H1 (cell line): ENCODE measurements around the gene MROH7. TPM values are rescaled to one million over a fixed set of nuclear protein-coding genes. Genes with fewer than 3 reads are reported as not detected.

ENCODE experiments used
- CTCF ChIA-PET: fragments of 300-600 bp; sonication (Branson Sonifier 250); formaldehyde crosslinking; loops from one replicate; lab custom pipeline; 2021; ENCODE audit not compliant: partially characterized antibody; lab: Charles Lee
- POLR2A ChIA-PET: fragments of 300-600 bp; sonication (Branson Sonifier 250); formaldehyde crosslinking; loops from one replicate; lab custom pipeline; 2021; ENCODE audit warnings: inconsistent platforms; ENCODE audit not compliant: partially characterized antibody; lab: Charles Lee
- DNase-seq, 2 experiments: peaks; one replicate each; pipeline versions ENCODE4 v3.0.0 to v3.0.0-alpha.2; 2010 to 2022; ENCODE audit warnings: low spot score in 2 of 2, low read depth in 1 of 2, mixed read lengths in 1 of 2
- FAIRE-seq: peaks from 2 replicates; lab custom pipeline; 2011; peaks lifted over from hg19 to GRCh38; lab: Jason Lieb, UNC
- H2AFZ ChIP-seq: 2 replicates; pipeline ENCODE4 v1.8.1; 2012; ENCODE audit warnings: low read length, inconsistent platforms
- H2AK5ac ChIP-seq: 2 replicates; pipeline ENCODE4 v1.6.1; 2013; ENCODE audit warnings: low read depth, low read length
- H2BK120ac ChIP-seq: replicated peaks from 2 replicates; pipeline ENCODE3; 2013; ENCODE audit warnings: low read depth, low read length, inconsistent platforms
- H2BK12ac ChIP-seq: 2 replicates; pipeline ENCODE4 v1.6.1; 2013; ENCODE audit warnings: low read depth, low read length
- H2BK15ac ChIP-seq: 2 replicates; pipeline ENCODE4 v1.6.1; 2013; ENCODE audit warnings: low read length
- H2BK20ac ChIP-seq: 2 replicates; pipeline ENCODE4 v1.6.1; 2013; ENCODE audit warnings: low read length
- H2BK5ac ChIP-seq: 2 replicates; pipeline ENCODE4 v1.6.1; 2013; ENCODE audit warnings: low read depth, low read length
- H3K14ac ChIP-seq: 2 replicates; pipeline ENCODE4 v1.6.1; 2013; ENCODE audit warnings: inconsistent platforms; ENCODE audit not compliant: insufficient read length
- H3K18ac ChIP-seq: 2 replicates; pipeline ENCODE4 v1.6.1; 2013; ENCODE audit warnings: low read length; ENCODE audit errors: extremely low read depth
- H3K23ac ChIP-seq: 2 replicates; pipeline ENCODE4 v1.6.1; 2013; ENCODE audit warnings: inconsistent platforms; ENCODE audit not compliant: insufficient read length
- H3K23me2 ChIP-seq: 2 replicates; pipeline ENCODE4 v1.6.1; 2013; ENCODE audit warnings: low read depth, low read length
- H3K27ac ChIP-seq: 2 replicates; pipeline ENCODE4 v1.6.1; 2011; ENCODE audit warnings: low read depth, low read length, inconsistent platforms
- H3K27me3 ChIP-seq, 4 experiments: replicated peaks in 1 of 4; 1 replicate in 1 of 4; 2 replicates in 3 of 4; pipeline versions ENCODE4 v1.6.1 to v1.8.1; 2011 to 2013; ENCODE audit warnings: low read length in 3 of 4, mild to moderate bottlenecking in 3 of 4, inconsistent platforms in 2 of 4, mixed read lengths in 2 of 4, moderate library complexity in 1 of 4; ENCODE audit not compliant: control insufficient read depth in 3 of 4, insufficient read depth in 3 of 4; ENCODE audit errors: extremely low read depth in 1 of 4
- H3K36me3 ChIP-seq, 4 experiments: 2 replicates each; pipeline versions ENCODE4 v1.6.1 to v1.8.1; 2011 to 2013; ENCODE audit warnings: mild to moderate bottlenecking in 4 of 4, low read length in 3 of 4, moderate library complexity in 2 of 4, control low read depth in 1 of 4, inconsistent platforms in 1 of 4; ENCODE audit not compliant: insufficient read depth in 4 of 4, control insufficient read depth in 2 of 4
- H3K4ac ChIP-seq: replicated peaks from 2 replicates; pipeline ENCODE3; 2013; ENCODE audit warnings: low read length, low read depth, mixed read lengths, inconsistent platforms; ENCODE audit not compliant: insufficient read length
- H3K4me1 ChIP-seq, 4 experiments: replicated peaks in 1 of 4; 1 replicate in 1 of 4; 2 replicates in 3 of 4; pipeline versions ENCODE4 v1.6.1 to v1.8.1; 2011 to 2013; ENCODE audit warnings: low read length in 3 of 4, inconsistent platforms in 2 of 4, mixed read lengths in 1 of 4; ENCODE audit not compliant: insufficient read depth in 4 of 4, control insufficient read depth in 3 of 4
- H3K4me2 ChIP-seq, 2 experiments: 2 replicates each; pipeline versions ENCODE4 v1.6.1 to v1.8.1; 2011 to 2013; ENCODE audit warnings: low read depth in 2 of 2, low read length in 2 of 2, control low read depth in 1 of 2, inconsistent platforms in 1 of 2, mild to moderate bottlenecking in 1 of 2; ENCODE audit not compliant: insufficient read depth in 1 of 2
- H3K4me3 ChIP-seq, 4 experiments: fragments of 200-600, 300-600 bp in 1 of 4; sonication (generic), shearing (Covaris generic), sonication (Bioruptor Twin) in 1 of 4; 2 replicates each; pipeline versions ENCODE4 v1.5.1 to v1.8.1; 2011 to 2016; ENCODE audit warnings: low read length in 4 of 4, low read depth in 3 of 4, control low read depth in 2 of 4, inconsistent platforms in 2 of 4, mild to moderate bottlenecking in 2 of 4, mixed read lengths in 1 of 4, moderate library complexity in 1 of 4; ENCODE audit not compliant: insufficient read depth in 2 of 4; ENCODE audit errors: extremely low read depth in 1 of 4
- H3K56ac ChIP-seq: replicated peaks from 2 replicates; pipeline ENCODE3; 2013; ENCODE audit warnings: low read depth, mild to moderate bottlenecking, mixed read lengths, low read length, inconsistent platforms; ENCODE audit not compliant: insufficient read length
- H3K79me1 ChIP-seq: 2 replicates; pipeline ENCODE4 v1.6.1; 2013; ENCODE audit warnings: low read depth, low read length, control low read depth
- H3K79me2 ChIP-seq, 2 experiments: 2 replicates each; pipeline versions ENCODE4 v1.6.1 to v1.8.1; 2012 to 2013; ENCODE audit warnings: low read length in 2 of 2, mild to moderate bottlenecking in 2 of 2, inconsistent platforms in 1 of 2; ENCODE audit not compliant: insufficient read depth in 2 of 2, control insufficient read depth in 1 of 2
- H3K9ac ChIP-seq, 4 experiments: replicated peaks in 1 of 4; 1 replicate in 1 of 4; 2 replicates in 3 of 4; pipeline versions ENCODE4 v1.6.1 to v1.8.1; 2011 to 2013; ENCODE audit warnings: low read depth in 3 of 4, low read length in 3 of 4, control low read depth in 2 of 4, mild to moderate bottlenecking in 2 of 4, moderate library complexity in 2 of 4, inconsistent platforms in 1 of 4; ENCODE audit errors: extremely low read depth in 1 of 4
- H3K9me3 ChIP-seq, 2 experiments: 2 replicates each; pipeline versions ENCODE4 v1.6.1 to v1.8.1; 2012 to 2013; ENCODE audit warnings: mild to moderate bottlenecking in 2 of 2, moderate library complexity in 2 of 2, control low read depth in 1 of 2, inconsistent platforms in 1 of 2, low read depth in 1 of 2, low read length in 1 of 2, mixed read lengths in 1 of 2; ENCODE audit not compliant: insufficient read depth in 2 of 2
- H4K20me1 ChIP-seq, 2 experiments: replicated peaks in 1 of 2; 2 replicates each; pipeline versions ENCODE3 to v1.8.1; 2011 to 2013; ENCODE audit warnings: inconsistent platforms in 2 of 2, low read length in 2 of 2, mild to moderate bottlenecking in 1 of 2; ENCODE audit not compliant: insufficient read depth in 2 of 2, control insufficient read depth in 1 of 2
- H4K5ac ChIP-seq: 2 replicates; pipeline ENCODE4 v1.6.1; 2013; ENCODE audit warnings: low read length, low read depth, mixed read lengths, inconsistent platforms; ENCODE audit not compliant: insufficient read length
- H4K8ac ChIP-seq: 2 replicates; pipeline ENCODE4 v1.8.0; 2013; ENCODE audit warnings: mild to moderate bottlenecking, moderate library complexity, low read length, inconsistent platforms; ENCODE audit not compliant: insufficient read depth; ENCODE audit errors: extremely low read depth
- H4K91ac ChIP-seq: replicated peaks from 2 replicates; pipeline ENCODE3; 2013; ENCODE audit warnings: low read length, mixed read lengths, inconsistent platforms; ENCODE audit not compliant: insufficient read length
- ASH2L ChIP-seq: fragments of 200-600, 300-600 bp; sonication (generic); IDR thresholded peaks from one replicate; pipeline ENCODE4 v1.7.1; 2017; ENCODE audit warnings: low read length
- ATF2 ChIP-seq: IDR thresholded peaks from 2 replicates; pipeline ENCODE4 v1.6.1; 2012; ENCODE audit warnings: low read length, inconsistent platforms
- BACH1 ChIP-seq: IDR thresholded peaks from 2 replicates; pipeline ENCODE4 v1.6.1; 2012; ENCODE audit warnings: low read length, improper control_type of control experiment
- EZH2 ChIP-seq: fragments of 200-600 bp; sonication (generic); IDR thresholded peaks from 2 replicates; pipeline ENCODE4 v1.7.1; 2012; ENCODE audit warnings: low read depth, mild to moderate bottlenecking, moderate library complexity, low read length, inconsistent platforms; ENCODE audit not compliant: severe bottlenecking
- GTF2F1 ChIP-seq: IDR thresholded peaks from 2 replicates; pipeline ENCODE4 v1.6.1; 2012; ENCODE audit warnings: low read depth, low read length, improper control_type of control experiment, borderline replicate concordance
- NANOG ChIP-seq: IDR thresholded peaks from 2 replicates; pipeline ENCODE4 v1.6.1; 2011; ENCODE audit warnings: low read length, low read depth, mild to moderate bottlenecking, inconsistent platforms; ENCODE audit not compliant: insufficient read depth, poor library complexity, severe bottlenecking
- NRF1 ChIP-seq: IDR thresholded peaks from 2 replicates; pipeline ENCODE4 v1.6.1; 2011; ENCODE audit warnings: mild to moderate bottlenecking, low read depth, low read length, improper control_type of control experiment
- SIRT6 ChIP-seq: IDR thresholded peaks from one replicate; pipeline ENCODE4 v1.7.1; 2012; ENCODE audit warnings: low read length, inconsistent platforms
- WGBS, 2 experiments: shearing (Covaris generic) in 1 of 2; methylation state at CpG; one replicate each; pipeline versions ENCODE4 v1.1.6 to v1.1.7; 2013 to 2015; ENCODE audit warnings: low lambda C conversion rate in 2 of 2, mixed read lengths in 2 of 2, inconsistent platforms in 1 of 2, low coverage in 1 of 2, missing lambda C conversion rate in 1 of 2; ENCODE audit not compliant: insufficient replicate concordance in 2 of 2, insufficient coverage in 1 of 2, insufficient read length in 1 of 2; ENCODE audit errors: extremely low coverage in 1 of 2, missing lambda C conversion rate in 1 of 2; 5-methylcytosine and 5-hydroxymethylcytosine counted together
- polyA plus RNA-seq, 7 experiments: library from polyadenylated mRNA; depleted of rRNA in 3 of 7; stranded (reverse) in 5 of 7; unstranded in 2 of 7; fragments of >200 nt in 5 of 7; fragments of 200-250 nt in 2 of 7; gene quantifications; 1 replicate in 5 of 7; 2 replicates in 1 of 7; 4 replicates in 1 of 7; pipeline versions ENCODE4 v1.2.1 to v1.2.3, GENCODE V29; 2011 to 2013; ENCODE audit warnings: missing spikeins in 2 of 7, mixed read lengths in 2 of 7
- total RNA-seq: library from RNA; stranded (reverse); fragmentation: NEBNext Ultra II Directional; extraction: Animal tissue kit (Norgen Biotek cat#: 25700); gene quantifications from 2 replicates; pipeline ENCODE4 v1.2.1, GENCODE V29; 2021
- TF ChIP-seq, protein P1 (sequence below): IDR thresholded peaks from 2 replicates; pipeline ENCODE4 v1.6.1; 2012; ENCODE audit warnings: inconsistent platforms

Gene MROH7
- total and polyA plus RNA-seq, 2 of the 8 experiments (the other 6 are each of a cell fraction or from before 2014, with no cell fraction given), result 0.07 to 0.20 TPM

- H2BK12ac ChIP-seq, result no peak within 1 kb of the TSS; the same call in 1 of the 2 replicates
- TF ChIP-seq EZH2 (no peak), GTF2F1 (0 out of 2 replicates have a peak, but pooled peaks have one; percentile 33), BACH1 (no peak), NRF1 (0 out of 2 replicates have a peak, but pooled peaks have one; percentile 14), NANOG (peak; percentile 7), ATF2 (peak; percentile 30; the same call in 1 of the 2 replicates), SIRT6 (no peak), ASH2L (peak; percentile 93)
- TF ChIP-seq, protein P1, sequence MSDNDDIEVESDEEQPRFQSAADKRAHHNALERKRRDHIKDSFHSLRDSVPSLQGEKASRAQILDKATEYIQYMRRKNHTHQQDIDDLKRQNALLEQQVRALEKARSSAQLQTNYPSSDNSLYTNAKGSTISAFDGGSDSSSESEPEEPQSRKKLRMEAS, result peak; percentile 77
These were observed 74.1 kb downstream of the MROH7 start, which contains the start of gene TTC4 for GRCh38 chr1:54715493-54716298. TSS of gene TTC4 (plus strand) at chr1:54715861. CDS start at chr1:54715909, 48 bp downstream.

More at GRCh38 chr1:54715493-54716298, 74.1 kb downstream of the MROH7 start, which contains the start of gene TTC4:
- no peak within 1 kb of the TSS for H3K4ac ChIP-seq
- no peaks in the 10 kb centered on the region for H4K20me1 ChIP-seq
- H3K23ac ChIP-seq, result no peak within 1 kb of the TSS
- H2AFZ ChIP-seq, result peak within 1 kb of the TSS; percentile 88
- peaks cover 5% of the 10 kb centered on the region for H3K23me2 ChIP-seq
- no peak within 1 kb of the TSS for H3K56ac ChIP-seq
- peak within 1 kb of the TSS; percentile 75 to 81 (median 78) for H3K9ac ChIP-seq
- no peaks in the 10 kb centered on the region; a peak in 1 of 7 replicates for H3K4me1 ChIP-seq
- no peak within 1 kb of the TSS for H3K14ac ChIP-seq
- no peak for FAIRE-seq
- peak within 1 kb of the TSS; percentile 25 for H4K91ac ChIP-seq
- H3K4me2 ChIP-seq, result peak within 1 kb of the TSS; percentile 60 to 82
- no peaks in the 10 kb centered on the region for H3K79me1 ChIP-seq
- peak within 1 kb of the TSS; percentile 73 for H4K5ac ChIP-seq
- H3K27ac ChIP-seq, result peak within 1 kb of the TSS; percentile 72
- peak; percentile 46 to 92 for DNase-seq
- no peak within 1 kb of the TSS for H2BK20ac ChIP-seq
- no peaks in the 10 kb centered on the region for H3K9me3 ChIP-seq
- no peak within 1 kb of the TSS for H2BK15ac ChIP-seq
- peaks cover 0 to 3% (median 0%) of the 10 kb centered on the region in 4 experiments; a peak in 3 of 7 replicates for H3K27me3 ChIP-seq
- no peak within 1 kb of the TSS for H3K18ac ChIP-seq
- no peak within 1 kb of the TSS for H2AK5ac ChIP-seq
- H2BK120ac ChIP-seq, result no peak within 1 kb of the TSS
- WGBS, 2 experiments, result 5% methylated on average over 43 of the region's 51 CpGs; no CpG with 5 or more reads in 1 of the 2 experiments
- H2BK5ac ChIP-seq, result peak within 1 kb of the TSS; percentile 46
- ChIA-PET POLR2A (interaction anchor here (0.9 to 2.1 kb wide), 9 partner anchors 10 to 77 kb away, joined by 3 to 9 read pairs (median 4); no protein-coding TSS in a partner anchor), CTCF (interaction anchor here (0.7 to 3.3 kb wide), 11 partner anchors 9 to 85 kb away, joined by 3 to 22 read pairs (median 3); partner anchors contain the start of gene TTC22)
- peaks cover 0 to 12% of the 10 kb centered on the region in 2 experiments; a peak in 2 of 4 replicates for H3K79me2 ChIP-seq
- peak within 1 kb of the TSS; percentile 97 for H4K8ac ChIP-seq
- peak within 1 kb of the TSS; percentile 58 to 95 (median 94) for H3K4me3 ChIP-seq
- H3K36me3 ChIP-seq, result peaks cover 0 to 11% (median 4%) of the 10 kb centered on the region in 4 experiments; a peak in 3 of 8 replicates
